Neural crest cell (in vitro differentiated cells): ENCODE measurements around the gene SEPTIN8. TPM values are rescaled to one million over a fixed set of nuclear protein-coding genes. Genes with fewer than 3 reads are reported as not detected.
A peak's percentile ranks its signal among the peaks of the same experiment; 100 is the strongest.

Experiments
- DNase-seq: peaks from one replicate; pipeline ENCODE4 v3.0.0; 2021; ENCODE audit warnings: low read depth, mixed read lengths, low spot score
- H3K27ac Mint-ChIP-seq: one replicate; pipeline ENCODE4 v1.8.0; 2021; ENCODE audit warnings: mild to moderate bottlenecking, mixed read lengths; ENCODE audit not compliant: unreplicated experiment
- H3K27me3 Mint-ChIP-seq: 2 replicates; pipeline ENCODE4 v1.8.0; 2021; ENCODE audit warnings: low read depth, mild to moderate bottlenecking, mixed read lengths
- H3K36me3 Mint-ChIP-seq: 2 replicates; pipeline ENCODE4 v1.8.0; 2021; ENCODE audit warnings: low read depth, mild to moderate bottlenecking, mixed read lengths
- H3K4me1 Mint-ChIP-seq: 2 replicates; pipeline ENCODE4 v1.8.0; 2021; ENCODE audit warnings: mixed read lengths
- H3K4me3 Mint-ChIP-seq: one replicate; pipeline ENCODE4 v1.8.0; 2021; ENCODE audit warnings: mild to moderate bottlenecking, mixed read lengths
- H3K9me3 Mint-ChIP-seq: 2 replicates; pipeline ENCODE4 v1.8.0; 2021; ENCODE audit warnings: mixed read lengths
- total RNA-seq: library from RNA; stranded (reverse); gene quantifications from 2 replicates; pipeline ENCODE4 v1.2.1, GENCODE V29; 2021
- TF ChIP-seq, protein P1 (sequence below): fragments of 200-600 bp; sonication (generic); conservative IDR thresholded peaks from 2 replicates; pipeline ENCODE4 v1.5.0; 2021; ENCODE audit warnings: antibody characterized with exemption, mild to moderate bottlenecking

SEPTIN8 gene
- total RNA-seq, 1 donor from 2014 or later = 71.1 TPM

DNA sequence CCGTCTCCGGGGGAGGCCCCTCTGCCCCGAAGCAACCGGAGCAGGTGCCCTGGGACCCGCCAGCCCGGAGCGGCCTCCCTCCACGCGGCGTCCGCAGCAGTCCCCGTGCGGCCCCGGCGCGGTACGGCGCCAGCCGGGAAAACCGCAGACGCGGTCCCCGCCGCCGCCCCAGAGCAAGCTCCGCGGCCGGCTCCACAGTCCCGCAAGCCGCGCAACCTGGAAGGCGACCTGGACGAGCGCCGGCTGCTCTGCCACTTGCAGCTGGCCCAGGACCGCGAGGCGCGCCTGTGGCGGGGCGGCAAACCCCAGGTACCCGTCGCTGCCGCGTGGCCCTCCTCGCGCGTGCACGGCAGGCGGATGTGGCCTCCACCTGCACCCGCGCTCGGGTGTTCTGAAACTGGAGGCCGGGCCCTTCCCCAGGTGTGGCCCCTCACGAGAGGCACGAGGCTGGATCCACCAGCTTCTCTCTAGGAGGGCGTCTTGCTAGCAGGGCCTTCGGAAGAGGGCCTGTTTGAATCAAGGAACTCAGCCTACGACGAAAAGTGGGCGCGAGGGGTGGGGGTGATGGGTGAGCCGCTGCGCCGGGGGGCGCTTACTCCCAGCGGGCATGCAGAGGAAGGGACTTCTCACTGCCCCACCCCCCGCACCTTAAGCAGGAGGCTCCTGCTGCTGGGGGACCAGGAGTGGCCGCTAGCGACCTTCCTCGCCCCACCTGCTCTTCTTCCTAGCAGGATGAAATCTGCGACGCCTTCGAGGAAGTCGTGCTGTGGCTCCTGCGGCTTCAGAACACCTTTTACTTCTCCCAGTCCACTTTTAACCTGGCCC is 29.2 kb downstream of the SEPTIN8 start:
- DNase-seq = no peak
- TF ChIP-seq, protein P1, sequence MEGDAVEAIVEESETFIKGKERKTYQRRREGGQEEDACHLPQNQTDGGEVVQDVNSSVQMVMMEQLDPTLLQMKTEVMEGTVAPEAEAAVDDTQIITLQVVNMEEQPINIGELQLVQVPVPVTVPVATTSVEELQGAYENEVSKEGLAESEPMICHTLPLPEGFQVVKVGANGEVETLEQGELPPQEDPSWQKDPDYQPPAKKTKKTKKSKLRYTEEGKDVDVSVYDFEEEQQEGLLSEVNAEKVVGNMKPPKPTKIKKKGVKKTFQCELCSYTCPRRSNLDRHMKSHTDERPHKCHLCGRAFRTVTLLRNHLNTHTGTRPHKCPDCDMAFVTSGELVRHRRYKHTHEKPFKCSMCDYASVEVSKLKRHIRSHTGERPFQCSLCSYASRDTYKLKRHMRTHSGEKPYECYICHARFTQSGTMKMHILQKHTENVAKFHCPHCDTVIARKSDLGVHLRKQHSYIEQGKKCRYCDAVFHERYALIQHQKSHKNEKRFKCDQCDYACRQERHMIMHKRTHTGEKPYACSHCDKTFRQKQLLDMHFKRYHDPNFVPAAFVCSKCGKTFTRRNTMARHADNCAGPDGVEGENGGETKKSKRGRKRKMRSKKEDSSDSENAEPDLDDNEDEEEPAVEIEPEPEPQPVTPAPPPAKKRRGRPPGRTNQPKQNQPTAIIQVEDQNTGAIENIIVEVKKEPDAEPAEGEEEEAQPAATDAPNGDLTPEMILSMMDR = no peak
- H3K4me3 Mint-ChIP-seq = peak overlapping the region; percentile 41
- no peaks in the 10 kb centered on the region for H3K4me1 Mint-ChIP-seq
- H3K9me3 Mint-ChIP-seq = peaks cover 3% of the 10 kb centered on the region
- peaks cover 74% of the 10 kb centered on the region for H3K27me3 Mint-ChIP-seq
- H3K36me3 Mint-ChIP-seq = peaks cover 4% of the 10 kb centered on the region
- H3K27ac Mint-ChIP-seq = no peak overlapping the region

DNA sequence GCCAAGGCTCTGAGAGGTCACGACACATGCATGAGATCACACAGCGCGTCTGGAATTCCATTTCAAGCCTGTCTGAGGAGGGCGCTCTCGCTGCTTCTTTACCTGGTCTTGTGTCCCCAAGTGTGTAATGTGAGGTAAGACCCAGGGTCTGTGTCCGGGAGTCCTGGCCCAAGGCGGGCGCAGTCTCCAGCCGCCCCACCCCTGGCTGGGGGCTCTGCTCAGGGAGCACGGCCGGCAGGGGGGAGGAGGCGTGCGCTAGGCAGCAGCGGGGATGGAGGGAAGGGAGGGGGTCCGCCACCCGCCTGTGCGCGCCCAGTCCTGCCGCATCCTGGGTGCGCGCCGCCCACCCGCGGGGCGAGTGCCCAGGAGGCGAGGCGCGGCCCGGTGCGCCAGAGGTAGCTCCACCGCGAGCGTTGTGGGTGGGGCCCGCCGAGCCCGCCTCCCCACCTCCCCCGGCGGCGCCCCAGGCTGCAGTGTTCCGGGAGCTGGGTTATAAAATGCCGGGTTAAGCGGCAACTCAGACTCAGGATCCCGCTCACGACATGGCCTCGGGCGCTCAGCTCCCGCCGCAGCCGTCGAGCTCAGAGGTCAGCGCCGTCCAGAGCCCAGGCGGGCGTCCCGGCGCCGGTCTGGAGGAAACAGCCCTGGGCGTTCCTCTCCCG is 30.0 kb downstream of the SEPTIN8 start, which contains the start of gene CCNI2:
Gene CCNI2 (plus strand): TSS at position 473 of the 662 bp plus-strand sequence. CDS start 70 bp downstream, at position 543.
- Mint-ChIP-seq H3K27me3 (peaks cover 76% of the 10 kb centered on the region), H3K4me3 (peak within 1 kb of the TSS; percentile 64), H3K36me3 (peaks cover 4% of the 10 kb centered on the region), H3K9me3 (peaks cover 3% of the 10 kb centered on the region), H3K4me1 (no peaks in the 10 kb centered on the region), H3K27ac (no peak within 1 kb of the TSS)
- DNase-seq = peak; percentile 14
- TF ChIP-seq, protein P1 = peak; percentile 55

DNA sequence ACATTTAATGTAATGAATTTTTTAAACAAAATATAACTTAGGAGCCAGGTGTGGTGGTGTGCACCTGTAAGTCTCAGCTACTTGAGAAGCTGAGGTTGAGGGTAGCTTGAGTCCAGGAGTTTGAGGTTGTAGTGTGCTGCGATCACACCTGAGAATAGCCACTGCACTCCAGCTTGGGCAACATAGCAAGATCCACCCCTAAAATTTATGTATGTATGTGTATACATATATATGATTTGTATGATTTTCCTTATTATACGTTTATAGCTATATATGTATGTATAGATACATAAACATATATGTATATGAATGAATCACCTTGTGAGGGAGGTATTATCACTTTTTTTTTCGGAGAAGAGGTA is 30.5 kb downstream of the SEPTIN8 start:
- H3K4me1 Mint-ChIP-seq = no peaks in the 10 kb centered on the region
- H3K27ac Mint-ChIP-seq = no peak overlapping the region
- H3K27me3 Mint-ChIP-seq = peaks cover 80% of the 10 kb centered on the region
- no peak for DNase-seq
- TF ChIP-seq, protein P1 = no peak
- peaks cover 4% of the 10 kb centered on the region for H3K36me3 Mint-ChIP-seq
- peaks cover 3% of the 10 kb centered on the region for H3K9me3 Mint-ChIP-seq
- peak overlapping the region; percentile 64 for H3K4me3 Mint-ChIP-seq

DNA sequence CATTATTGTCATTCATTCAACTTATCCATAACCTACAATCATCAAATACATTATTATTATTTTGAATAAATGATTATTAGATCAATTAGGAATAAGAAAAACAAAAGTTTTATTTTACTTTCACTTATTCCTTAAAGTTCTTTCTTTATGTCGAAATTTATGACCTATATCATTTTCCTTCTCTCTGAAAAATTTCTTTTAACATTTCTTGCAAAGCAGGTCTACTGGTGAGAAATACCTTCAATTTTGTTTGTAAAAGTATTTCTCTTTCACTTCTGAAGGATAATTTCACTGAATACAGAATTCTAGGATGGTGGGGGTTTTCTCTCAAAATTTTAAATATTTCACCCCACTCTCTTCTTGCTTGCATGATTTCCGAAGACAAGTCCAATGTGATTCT is 32.4 kb downstream of the SEPTIN8 start:
- Mint-ChIP-seq H3K36me3 (no peaks in the 10 kb centered on the region), H3K27me3 (peaks cover 70% of the 10 kb centered on the region), H3K9me3 (peaks cover 3% of the 10 kb centered on the region), H3K4me3 (no peak overlapping the region), H3K27ac (no peak overlapping the region), H3K4me1 (peaks cover 5% of the 10 kb centered on the region)
- DNase-seq = no peak
- TF ChIP-seq, protein P1 = no peak

DNA sequence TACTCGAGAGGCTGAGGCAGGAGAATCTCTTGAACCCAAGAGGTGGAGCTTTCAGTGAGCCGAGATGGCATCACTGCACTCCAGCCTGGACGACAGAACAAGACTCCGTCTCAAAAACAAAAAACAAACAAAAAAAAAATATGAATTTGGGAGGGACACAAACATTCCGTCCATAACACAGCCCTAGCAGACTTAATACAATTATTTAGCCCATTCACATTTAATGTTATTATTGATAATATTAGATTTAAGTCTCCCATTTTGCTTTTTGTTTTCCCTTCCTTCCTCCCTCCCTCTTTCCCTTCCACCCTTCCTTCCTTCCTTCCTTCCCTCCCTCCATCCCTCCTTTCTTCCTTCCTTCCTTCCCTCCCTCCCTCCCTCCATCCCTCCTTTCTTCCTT is 34.4 kb downstream of the SEPTIN8 start:
- Mint-ChIP-seq H3K27ac (no peak overlapping the region), H3K9me3 (peaks cover 3% of the 10 kb centered on the region), H3K4me3 (no peak overlapping the region), H3K4me1 (peaks cover 14% of the 10 kb centered on the region), H3K36me3 (no peaks in the 10 kb centered on the region), H3K27me3 (peaks cover 63% of the 10 kb centered on the region)
- DNase-seq = no peak
- TF ChIP-seq, protein P1 = no peak
